HG02970 (cell line): Measurements from ENCODE around the gene AGBL1.

Experiments
- ATAC-seq: cut with Tn5 transposase; IDR thresholded peaks from one replicate; pipeline ENCODE4 v1.9.1; 2021; ENCODE audit warnings: mild to moderate bottlenecking, moderate library complexity, moderate number of reproducible peaks; ENCODE audit not compliant: unreplicated experiment, low FRiP score

Gene AGBL1

GRCh38 chr15:86079508-86080266 lies at the start of gene AGBL1:
TSS of gene AGBL1 (plus strand) at chr15:86079871.
- no peak for ATAC-seq

GRCh38 chr15:86034904-86035303 lies 44.8 kb upstream of the AGBL1 start:
- ATAC-seq, result no peak

GRCh38 chr15:86036243-86036642 lies 43.4 kb upstream of the AGBL1 start:
- ATAC-seq, result no peak

GRCh38 chr15:86038491-86038890 lies 41.2 kb upstream of the AGBL1 start:
- ATAC-seq, result no peak

GRCh38 chr15:86040356-86041033 lies 39.2 kb upstream of the AGBL1 start:
- ATAC-seq, result no peak

GRCh38 chr15:86041399-86041798 lies 38.3 kb upstream of the AGBL1 start:
- ATAC-seq, result no peak

- ATAC-seq, result no peak
Observed at GRCh38 chr15:86042226-86042625, 37.4 kb upstream of the AGBL1 start.

GRCh38 chr15:86044981-86045380 lies 34.7 kb upstream of the AGBL1 start:
- ATAC-seq, result no peak

- no peak for ATAC-seq
Observed at GRCh38 chr15:86054338-86054737, 25.3 kb upstream of the AGBL1 start.

- no peak for ATAC-seq
Observed at GRCh38 chr15:86055688-86056087, 24.0 kb upstream of the AGBL1 start.

- no peak for ATAC-seq
Observed at GRCh38 chr15:86059851-86060250, 19.8 kb upstream of the AGBL1 start.

GRCh38 chr15:86060674-86061073 lies 19.0 kb upstream of the AGBL1 start:
- no peak for ATAC-seq

GRCh38 chr15:86061581-86061980 lies 18.1 kb upstream of the AGBL1 start:
- ATAC-seq, result no peak

GRCh38 chr15:86062646-86063243 lies 16.9 kb upstream of the AGBL1 start:
- no peak for ATAC-seq

GRCh38 chr15:86063356-86064095 lies 16.1 kb upstream of the AGBL1 start:
- no peak for ATAC-seq

- no peak for ATAC-seq
Observed at GRCh38 chr15:86064326-86064725, 15.3 kb upstream of the AGBL1 start.

GRCh38 chr15:86066174-86066834 lies 13.4 kb upstream of the AGBL1 start:
- no peak for ATAC-seq

- ATAC-seq, result no peak
Observed at GRCh38 chr15:86073281-86073680, 6.4 kb upstream of the AGBL1 start.

- no peak for ATAC-seq
Observed at GRCh38 chr15:86076468-86076867, 3.2 kb upstream of the AGBL1 start.

GRCh38 chr15:86077070-86077469 lies 2.6 kb upstream of the AGBL1 start:
- ATAC-seq, result no peak
